WTC11 (cell line): Measurements from ENCODE around the gene TMEM185B.

Experiments used
- CTCF ChIP-seq: fragments of 200-600 bp; IDR thresholded peaks from 2 replicates; pipeline ENCODE4 v1.8.0; 2022; ENCODE audit warnings: antibody characterized with exemption
- ZBTB21 ChIP-seq: sonication (generic); formaldehyde crosslinking; IDR thresholded peaks from 2 replicates; pipeline ENCODE4 v1.8.1; 2023; ENCODE audit warnings: mild to moderate bottlenecking, missing genetic modification reagents, borderline replicate concordance

- no peak for TF ChIP-seq CTCF
- no peak for TF ChIP-seq ZBTB21 (CRISPR knock-in tag)
Observed at GRCh38 chr2:120269076-120269744, 46.0 kb upstream of the TMEM185B start.
